Measurements from ENCODE around the gene ABLIM3. TPM values are rescaled to one million over a fixed set of nuclear protein-coding genes. Genes with fewer than 3 reads are reported as not detected.

ABLIM3 gene
- total RNA-seq, 2 experiments from 2014 or later: not detected

DNA sequence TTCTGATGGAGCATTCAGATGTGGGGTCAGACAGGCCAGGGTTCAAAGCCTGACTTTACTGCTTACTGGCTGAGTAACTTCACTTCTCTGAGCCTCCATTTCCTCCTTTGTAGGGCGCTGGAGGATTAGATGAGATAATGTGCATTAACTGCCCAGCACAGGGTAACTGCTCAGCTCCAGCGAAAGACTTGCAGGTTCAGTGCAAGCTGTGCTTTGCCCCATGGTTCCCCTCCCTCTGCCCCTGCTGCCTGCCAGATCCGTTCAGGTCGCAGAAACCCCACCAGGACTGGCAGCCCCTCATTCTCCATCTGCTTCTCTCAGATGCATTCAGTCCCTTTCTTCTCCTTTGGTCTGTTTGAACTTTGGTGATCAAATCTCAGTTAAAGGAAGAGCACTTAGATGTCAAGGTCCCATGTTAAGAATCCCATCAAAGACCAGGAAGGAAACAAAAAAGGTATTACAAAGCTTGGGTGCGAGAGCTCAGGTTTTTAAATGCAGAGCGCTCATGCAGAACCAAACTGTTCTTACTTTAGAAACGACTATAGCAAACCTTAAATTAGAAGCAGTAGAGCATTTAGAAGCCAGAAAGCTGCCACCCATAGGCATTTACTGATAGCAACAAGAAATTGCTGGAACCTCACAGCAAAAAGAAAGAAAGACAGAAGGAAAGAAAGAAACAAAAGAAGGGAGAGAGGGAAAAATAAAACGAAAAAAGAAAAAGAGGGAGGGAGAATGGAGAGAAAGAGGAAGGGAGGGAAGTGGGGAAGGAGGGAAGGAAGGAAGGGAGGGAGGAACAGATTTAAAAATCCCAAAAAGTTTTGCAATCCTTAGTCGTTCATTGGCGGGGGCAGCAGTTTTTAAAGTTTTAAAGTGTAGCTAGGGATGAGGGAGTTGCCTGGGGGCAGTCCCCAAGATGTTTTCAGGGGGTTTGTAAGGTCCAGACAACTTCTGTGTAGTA lies 153.9 kb downstream of the ABLIM3 start:
- H2AFZ ChIP-seq (ENCODE audit: low read length): peak overlapping the region; percentile 84
- H3K4me2 ChIP-seq (ENCODE audit: low read length): peak overlapping the region; percentile 70
- TF ChIP-seq, protein P1, sequence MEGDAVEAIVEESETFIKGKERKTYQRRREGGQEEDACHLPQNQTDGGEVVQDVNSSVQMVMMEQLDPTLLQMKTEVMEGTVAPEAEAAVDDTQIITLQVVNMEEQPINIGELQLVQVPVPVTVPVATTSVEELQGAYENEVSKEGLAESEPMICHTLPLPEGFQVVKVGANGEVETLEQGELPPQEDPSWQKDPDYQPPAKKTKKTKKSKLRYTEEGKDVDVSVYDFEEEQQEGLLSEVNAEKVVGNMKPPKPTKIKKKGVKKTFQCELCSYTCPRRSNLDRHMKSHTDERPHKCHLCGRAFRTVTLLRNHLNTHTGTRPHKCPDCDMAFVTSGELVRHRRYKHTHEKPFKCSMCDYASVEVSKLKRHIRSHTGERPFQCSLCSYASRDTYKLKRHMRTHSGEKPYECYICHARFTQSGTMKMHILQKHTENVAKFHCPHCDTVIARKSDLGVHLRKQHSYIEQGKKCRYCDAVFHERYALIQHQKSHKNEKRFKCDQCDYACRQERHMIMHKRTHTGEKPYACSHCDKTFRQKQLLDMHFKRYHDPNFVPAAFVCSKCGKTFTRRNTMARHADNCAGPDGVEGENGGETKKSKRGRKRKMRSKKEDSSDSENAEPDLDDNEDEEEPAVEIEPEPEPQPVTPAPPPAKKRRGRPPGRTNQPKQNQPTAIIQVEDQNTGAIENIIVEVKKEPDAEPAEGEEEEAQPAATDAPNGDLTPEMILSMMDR (conservative IDR thresholded peaks at IDR 0.05; ENCODE audit: low read length): no peak; the same call in 1 of the 2 replicates
- TF ChIP-seq EZH2phosphoT487 (IDR thresholded peaks at IDR 0.05; ENCODE audit: borderline replicate concordance, low read depth, low read length): no peak
- H3K36me3 ChIP-seq (ENCODE audit: insufficient read depth, low read length): no peaks in the 10 kb centered on the region
- no peaks in the 10 kb centered on the region for H3K9me2 ChIP-seq (ENCODE audit: insufficient read depth, low read length)
- peak overlapping the region; percentile 41 for H3K27ac ChIP-seq (ENCODE audit: low read depth, low read length, poor library complexity, severe bottlenecking)
- ChIA-PET POLR2A (interaction anchor here (0.6 to 1.5 kb wide), 6 partner anchors 48 to 564 kb away, joined by 3 to 6 read pairs (median 3); partner anchors contain the start of gene PCYOX1L), CTCF (ENCODE audit: unreplicated experiment) (interaction anchor here (0.6 to 1.1 kb wide), 4 partner anchors 16 to 878 kb away, joined by 3 to 5 read pairs (median 3); no protein-coding TSS in a partner anchor)
- no peaks in the 10 kb centered on the region for H4K20me1 ChIP-seq (ENCODE audit: insufficient read depth, low read length)
- no peaks in the 10 kb centered on the region for H3K79me2 ChIP-seq (ENCODE audit: insufficient read depth, low read depth, low read length)
- DNase-seq (ENCODE audit: low spot score): peak; percentile 57
- H3K9me3 ChIP-seq (ENCODE audit: low read length): no peaks in the 10 kb centered on the region
- intact Hi-C loops (cut with micrococcal nuclease; ENCODE audit: unreplicated experiment): no loop called here
- no TSS peak for BruUV-seq (replicated peaks)
- peak overlapping the region; percentile 39 for H3K4me3 ChIP-seq (ENCODE audit: low read depth, low read length, poor library complexity, severe bottlenecking)
- peaks cover 26% of the 10 kb centered on the region for H3K4me1 ChIP-seq (ENCODE audit: insufficient read depth, low read length, poor library complexity, severe bottlenecking)

DNA sequence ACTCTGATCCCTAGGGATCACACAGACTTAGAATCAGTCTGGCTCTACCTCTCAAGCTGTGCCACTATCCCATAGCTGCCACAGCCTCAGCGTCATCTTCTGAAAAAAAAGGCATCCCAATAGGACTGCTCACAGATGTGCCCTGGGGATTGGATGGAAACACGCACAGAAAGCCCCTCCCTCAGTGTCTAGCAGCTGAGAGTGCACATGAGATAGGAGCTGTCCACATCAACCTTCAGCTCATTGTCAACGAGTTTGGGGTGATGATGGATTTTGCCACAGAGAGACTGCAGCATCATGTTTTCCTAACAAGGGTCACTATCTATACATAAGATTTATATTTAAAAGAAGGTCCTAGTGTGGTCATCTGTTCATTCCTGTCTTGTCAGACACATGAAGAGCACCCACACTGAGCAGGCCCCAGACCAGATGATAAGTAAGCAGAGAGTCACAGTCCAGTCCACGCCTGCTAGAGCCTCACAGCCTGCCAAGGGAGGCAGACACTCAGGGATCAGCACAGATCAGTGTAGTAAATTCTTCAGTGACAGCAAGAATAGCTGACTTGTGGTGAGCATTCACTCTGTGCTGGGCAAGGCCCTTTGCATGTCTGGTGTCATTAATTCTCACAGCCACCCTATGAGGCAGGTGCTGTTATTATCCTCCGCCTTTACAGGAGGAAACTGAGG lies 156.2 kb downstream of the ABLIM3 start:
- no peak for DNase-seq (ENCODE audit: low spot score)
- BruUV-seq (replicated peaks): no TSS peak
- H3K27ac ChIP-seq (ENCODE audit: low read depth, low read length, poor library complexity, severe bottlenecking): no peak overlapping the region
- no peak overlapping the region for H3K4me3 ChIP-seq (ENCODE audit: low read depth, low read length, poor library complexity, severe bottlenecking)
- H2AFZ ChIP-seq (ENCODE audit: low read length): no peak overlapping the region
- H3K79me2 ChIP-seq (ENCODE audit: insufficient read depth, low read depth, low read length): no peaks in the 10 kb centered on the region
- peaks cover 26% of the 10 kb centered on the region for H3K4me1 ChIP-seq (ENCODE audit: insufficient read depth, low read length, poor library complexity, severe bottlenecking)
- intact Hi-C loops (cut with micrococcal nuclease; ENCODE audit: unreplicated experiment): no loop called here
- ChIA-PET CTCF (ENCODE audit: unreplicated experiment) (no interaction called here), POLR2A (interaction anchor here (0.9 to 1.4 kb wide), 2 partner anchors 11 to 60 kb away, joined by 3 to 4 read pairs; partner anchors contain the start of gene PCYOX1L)
- H3K36me3 ChIP-seq (ENCODE audit: insufficient read depth, low read length): no peaks in the 10 kb centered on the region
- no peaks in the 10 kb centered on the region for H4K20me1 ChIP-seq (ENCODE audit: insufficient read depth, low read length)
- no peak for TF ChIP-seq EZH2phosphoT487 (IDR thresholded peaks at IDR 0.05; ENCODE audit: borderline replicate concordance, low read depth, low read length)
- TF ChIP-seq, protein P1 (conservative IDR thresholded peaks at IDR 0.05; ENCODE audit: low read length): no peak
- H3K9me2 ChIP-seq (ENCODE audit: insufficient read depth, low read length): no peaks in the 10 kb centered on the region
- H3K4me2 ChIP-seq (ENCODE audit: low read length): no peak overlapping the region
- H3K9me3 ChIP-seq (ENCODE audit: low read length): no peaks in the 10 kb centered on the region

All from OCI-LY7 (cell line).